DND-41 (cell line): ENCODE measurements around the gene ITGAE.

Experiments used
- EZH2 ChIP-seq: IDR thresholded peaks from 3 replicates; pipeline ENCODE4 v1.6.1; 2012; ENCODE audit warnings: borderline replicate concordance, low read depth, mild to moderate bottlenecking, moderate library complexity, low read length, inconsistent platforms; ENCODE audit not compliant: severe bottlenecking
- TF ChIP-seq, protein P1 (sequence below): IDR thresholded peaks from 2 replicates; pipeline ENCODE4 v1.5.1; 2012; ENCODE audit warnings: borderline replicate concordance, low read length, moderate library complexity, mild to moderate bottlenecking; ENCODE audit not compliant: poor library complexity, severe bottlenecking; ENCODE audit errors: extremely low read depth

DNA sequence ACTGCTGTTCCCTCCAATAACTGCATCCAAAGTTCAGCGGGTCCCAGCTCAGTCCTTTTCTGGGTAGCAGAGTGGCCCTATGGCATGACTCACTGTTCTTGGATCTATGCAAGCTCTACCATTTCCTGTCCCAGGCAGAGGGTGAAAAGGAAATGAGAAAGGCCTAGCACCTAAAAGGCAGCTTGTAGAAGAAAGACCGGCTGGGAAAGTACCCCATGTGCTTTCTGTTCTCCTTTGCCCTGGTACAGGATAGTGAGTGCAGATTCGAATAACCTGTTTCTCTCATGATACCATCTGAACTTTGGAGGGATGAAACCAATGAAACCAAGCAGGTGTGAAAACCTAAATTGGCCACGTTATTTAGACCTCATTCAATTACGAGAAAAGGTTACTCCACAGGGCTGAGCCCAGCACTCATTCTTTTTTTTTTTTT lies 90.0 kb downstream of the ITGAE start:
- TF ChIP-seq, protein P1, sequence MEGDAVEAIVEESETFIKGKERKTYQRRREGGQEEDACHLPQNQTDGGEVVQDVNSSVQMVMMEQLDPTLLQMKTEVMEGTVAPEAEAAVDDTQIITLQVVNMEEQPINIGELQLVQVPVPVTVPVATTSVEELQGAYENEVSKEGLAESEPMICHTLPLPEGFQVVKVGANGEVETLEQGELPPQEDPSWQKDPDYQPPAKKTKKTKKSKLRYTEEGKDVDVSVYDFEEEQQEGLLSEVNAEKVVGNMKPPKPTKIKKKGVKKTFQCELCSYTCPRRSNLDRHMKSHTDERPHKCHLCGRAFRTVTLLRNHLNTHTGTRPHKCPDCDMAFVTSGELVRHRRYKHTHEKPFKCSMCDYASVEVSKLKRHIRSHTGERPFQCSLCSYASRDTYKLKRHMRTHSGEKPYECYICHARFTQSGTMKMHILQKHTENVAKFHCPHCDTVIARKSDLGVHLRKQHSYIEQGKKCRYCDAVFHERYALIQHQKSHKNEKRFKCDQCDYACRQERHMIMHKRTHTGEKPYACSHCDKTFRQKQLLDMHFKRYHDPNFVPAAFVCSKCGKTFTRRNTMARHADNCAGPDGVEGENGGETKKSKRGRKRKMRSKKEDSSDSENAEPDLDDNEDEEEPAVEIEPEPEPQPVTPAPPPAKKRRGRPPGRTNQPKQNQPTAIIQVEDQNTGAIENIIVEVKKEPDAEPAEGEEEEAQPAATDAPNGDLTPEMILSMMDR: no peak
- no peak for TF ChIP-seq EZH2
